GM19397 (cell line): ENCODE results near the gene HLTF.

Experiments
- ATAC-seq: cut with Tn5 transposase; IDR thresholded peaks from one replicate; pipeline ENCODE4 v1.9.1; 2021; ENCODE audit warnings: mild to moderate bottlenecking, moderate library complexity; ENCODE audit not compliant: unreplicated experiment

HLTF gene

DNA sequence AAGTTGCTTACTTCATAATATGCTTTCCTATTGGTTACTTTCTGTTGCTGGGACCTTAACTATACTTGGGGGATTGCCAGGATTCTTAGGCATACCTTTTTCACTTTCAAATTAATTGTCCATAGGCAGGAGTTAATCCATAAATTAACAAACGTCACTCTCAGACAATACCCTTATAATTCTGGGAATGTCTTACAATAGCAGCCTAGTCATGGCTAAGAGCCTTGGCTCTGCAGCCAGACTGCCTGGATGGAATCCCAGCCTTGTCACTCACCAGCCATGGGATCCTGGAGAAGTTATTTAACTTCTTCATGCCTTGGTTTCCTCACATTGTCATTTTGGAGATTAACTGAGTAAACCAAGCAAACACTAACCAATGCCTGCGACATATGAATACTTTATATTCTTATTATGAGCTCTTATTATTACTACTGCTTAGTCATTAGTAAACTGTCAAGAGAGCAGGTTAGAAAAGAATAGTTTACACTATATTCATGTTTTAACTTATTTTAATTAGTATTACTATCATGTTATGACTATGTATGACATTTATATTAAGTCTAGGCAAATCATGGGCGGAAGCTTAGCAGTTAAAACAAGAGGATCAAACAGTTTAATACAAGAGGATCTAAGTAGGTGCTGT is 66.0 kb downstream of the HLTF start:
- ATAC-seq = no peak

DNA sequence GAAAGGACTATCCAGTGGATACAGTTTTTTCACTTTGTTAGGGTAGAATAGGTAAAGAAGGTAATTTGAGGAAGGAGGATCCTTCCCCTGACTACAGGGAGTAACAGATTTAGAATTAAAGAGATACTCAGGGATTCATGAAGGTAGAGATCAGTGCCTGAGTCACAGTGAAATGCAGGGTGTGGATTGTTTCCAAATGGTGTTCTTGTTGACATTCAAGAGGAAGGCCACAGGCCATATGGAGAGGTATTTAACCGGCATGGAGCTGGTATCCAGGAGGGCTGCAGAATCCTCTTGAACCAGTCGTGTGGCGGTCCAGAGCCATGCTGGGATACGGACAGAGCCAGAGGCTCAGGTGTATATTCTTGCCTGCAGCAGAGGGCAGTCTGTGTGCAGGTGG is 66.8 kb downstream of the HLTF start:
- no peak for ATAC-seq

DNA sequence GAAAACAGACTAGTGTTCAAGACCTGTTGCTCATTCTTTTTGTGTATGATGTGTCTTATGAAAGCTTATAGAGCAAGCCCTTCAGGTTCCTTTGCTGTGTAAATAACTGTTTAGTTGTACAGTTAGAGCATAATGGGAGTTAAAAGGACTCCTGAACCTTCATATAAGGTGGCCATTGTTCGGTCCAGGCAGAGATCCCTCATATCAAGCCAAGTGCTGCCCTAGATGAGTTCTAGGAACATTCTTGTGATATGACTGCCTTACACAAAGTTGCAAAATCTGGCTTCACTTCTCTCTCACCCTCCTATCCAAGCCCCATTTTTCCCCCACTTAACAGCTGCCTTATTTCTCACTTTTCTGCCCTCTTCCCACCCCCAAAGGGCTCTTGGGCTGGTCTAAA is 68.1 kb downstream of the HLTF start:
- ATAC-seq = no peak

DNA sequence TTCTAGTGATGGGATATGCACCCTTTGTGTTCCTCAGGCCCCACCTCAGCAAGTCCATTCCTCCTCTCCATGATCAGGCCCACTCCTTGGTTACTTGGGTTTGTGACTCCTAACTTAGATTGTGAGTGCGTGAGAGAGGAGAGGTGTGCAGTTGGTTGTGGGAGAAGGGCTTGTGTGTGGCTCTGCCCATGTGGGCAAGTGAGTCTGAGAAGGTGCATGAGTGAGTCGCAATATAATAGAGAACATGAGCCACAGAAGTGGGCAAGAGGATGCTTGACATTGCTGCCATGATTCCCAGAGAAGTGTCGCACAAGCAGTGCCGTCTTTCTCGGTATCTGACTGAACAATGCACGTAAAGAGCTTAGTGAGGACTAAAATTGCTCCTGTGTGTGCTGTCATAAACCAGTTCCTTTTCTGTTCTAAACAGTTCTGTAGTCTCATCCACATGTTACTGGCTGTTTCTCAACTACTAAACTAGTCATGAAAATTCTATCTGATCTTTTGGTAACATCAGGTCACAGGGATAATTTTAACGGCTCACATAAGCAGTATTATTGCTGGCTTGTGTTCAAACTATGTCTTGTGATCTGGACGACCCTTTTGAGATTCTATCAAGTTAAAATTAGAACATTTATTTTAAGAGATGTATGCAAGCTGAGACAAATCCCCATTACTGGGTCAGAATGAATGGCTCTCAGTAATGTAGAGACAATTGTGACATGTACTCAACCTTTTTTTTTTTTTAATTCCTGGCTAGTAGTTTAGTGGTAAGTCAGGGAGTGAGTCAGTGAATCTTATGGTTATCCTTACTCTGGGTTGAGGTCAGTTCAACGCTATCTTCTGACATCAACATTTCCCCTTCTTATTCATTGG is 69.4 kb downstream of the HLTF start:
- no peak for ATAC-seq

DNA sequence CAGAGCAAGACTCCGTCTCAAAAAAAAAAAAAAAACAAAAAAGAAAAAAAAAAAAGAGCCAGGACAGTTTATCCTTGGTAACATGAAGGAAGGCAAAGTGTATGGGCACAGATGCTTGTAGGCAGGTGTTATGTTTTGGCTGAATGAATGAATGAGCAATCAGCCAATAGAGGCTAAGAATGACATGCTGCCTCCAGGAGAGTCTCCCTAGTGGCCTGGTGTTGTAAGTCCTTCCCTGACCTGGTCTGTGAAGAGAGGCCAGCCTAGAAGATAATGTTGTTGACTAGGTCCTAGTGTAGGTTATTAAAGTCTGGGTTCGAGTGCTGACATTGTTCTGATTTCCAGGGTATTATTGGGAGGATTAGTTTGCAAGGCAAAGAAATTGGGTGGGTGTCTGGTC is 70.1 kb downstream of the HLTF start:
- ATAC-seq = no peak

DNA sequence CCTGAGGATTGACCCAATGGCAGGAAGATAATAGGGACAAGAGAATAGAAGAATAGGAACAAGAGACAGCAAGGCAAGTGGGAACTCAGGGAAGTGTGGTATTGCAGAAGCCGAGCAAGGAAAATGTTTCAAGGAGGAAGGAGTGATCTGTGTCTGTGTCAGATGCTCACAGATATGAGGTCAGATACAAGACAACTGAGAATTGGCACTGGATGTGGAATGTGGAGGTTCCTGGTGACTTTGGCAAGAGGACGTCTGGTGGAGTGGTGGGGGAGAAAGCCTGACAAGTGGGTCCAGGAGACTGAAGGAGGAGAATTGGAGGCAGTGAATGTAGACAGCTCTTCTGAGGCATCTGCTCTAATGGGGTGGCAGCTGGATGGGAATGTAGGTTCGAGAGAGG is 70.9 kb downstream of the HLTF start:
- no peak for ATAC-seq

DNA sequence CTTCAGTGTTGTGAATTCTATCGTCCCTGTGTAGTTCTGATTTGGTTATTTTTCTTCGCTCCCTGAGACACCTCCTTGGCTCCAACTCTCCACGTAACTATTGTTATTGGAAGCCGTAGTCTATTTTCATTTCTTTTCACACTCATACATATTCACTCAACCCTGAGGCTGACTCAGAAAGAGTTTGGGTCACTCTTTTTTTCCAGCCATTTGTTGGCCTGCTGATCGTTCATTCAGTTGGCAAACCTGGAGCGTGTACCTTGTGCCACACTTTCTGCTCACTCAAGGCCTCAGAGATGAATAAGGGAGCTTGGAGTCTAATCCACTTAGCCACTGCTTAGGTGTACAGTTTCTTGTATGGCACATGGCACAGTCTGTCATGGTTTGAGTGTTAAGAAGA is 72.6 kb downstream of the HLTF start:
- no peak for ATAC-seq

DNA sequence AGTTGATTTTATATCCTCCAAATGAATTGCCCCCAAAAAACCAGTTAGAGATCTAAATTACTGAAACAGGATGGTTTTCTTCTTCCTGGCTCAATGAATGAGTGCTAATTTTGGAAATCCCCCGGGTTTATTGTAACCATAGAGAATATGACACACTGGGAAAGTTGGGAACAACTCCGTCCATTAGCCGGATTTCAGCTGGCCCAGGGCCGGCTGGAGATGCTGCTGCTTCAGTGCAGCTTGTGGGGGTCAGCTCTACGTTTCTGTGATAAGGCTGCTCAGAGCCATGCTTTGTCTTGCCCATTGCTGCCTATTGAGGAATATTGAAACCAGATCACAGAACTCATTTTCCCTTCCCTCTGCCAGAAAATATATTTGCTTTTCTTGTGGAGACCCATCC is 74.7 kb downstream of the HLTF start:
- ATAC-seq = no peak

DNA sequence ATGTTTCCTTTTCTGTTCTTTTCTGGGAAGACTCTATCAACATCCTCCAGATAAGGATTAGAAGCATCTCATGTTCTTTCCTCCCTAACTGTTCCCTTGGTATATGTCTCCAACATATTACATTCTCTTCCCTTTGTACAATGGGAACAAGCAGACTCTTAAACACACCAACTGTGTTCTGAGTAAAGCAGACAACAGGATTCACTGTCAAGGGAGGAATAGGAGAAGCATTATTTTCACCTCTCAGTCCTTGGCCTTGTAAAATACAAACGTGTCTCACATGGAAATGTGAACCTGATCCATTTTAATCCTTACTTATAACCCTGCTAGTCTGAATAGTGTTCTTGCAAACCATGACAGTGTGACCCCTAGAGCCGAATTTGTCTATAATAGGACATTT is 75.4 kb downstream of the HLTF start:
- no peak for ATAC-seq

DNA sequence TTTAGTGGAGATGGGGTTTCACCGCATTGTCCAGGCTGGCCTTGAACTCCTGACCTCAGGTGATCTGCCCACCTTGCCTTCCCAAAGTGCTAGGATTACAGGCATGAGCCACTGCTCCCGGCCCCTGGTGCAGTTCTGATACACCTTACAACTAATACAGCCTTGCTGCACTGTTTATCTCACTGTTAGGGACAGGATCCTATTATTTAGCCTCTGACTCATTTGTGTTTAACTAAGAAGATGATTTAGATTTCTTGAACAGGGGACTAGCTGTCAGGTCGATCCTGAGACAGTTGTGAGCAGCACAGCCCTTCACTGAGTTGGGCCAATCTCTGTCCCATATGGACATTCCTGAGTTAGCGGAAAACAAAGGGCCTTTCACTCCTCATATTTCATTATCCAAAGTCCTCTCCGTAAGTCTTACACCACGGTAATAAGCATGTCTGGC is 75.8 kb downstream of the HLTF start:
- ATAC-seq = no peak

DNA sequence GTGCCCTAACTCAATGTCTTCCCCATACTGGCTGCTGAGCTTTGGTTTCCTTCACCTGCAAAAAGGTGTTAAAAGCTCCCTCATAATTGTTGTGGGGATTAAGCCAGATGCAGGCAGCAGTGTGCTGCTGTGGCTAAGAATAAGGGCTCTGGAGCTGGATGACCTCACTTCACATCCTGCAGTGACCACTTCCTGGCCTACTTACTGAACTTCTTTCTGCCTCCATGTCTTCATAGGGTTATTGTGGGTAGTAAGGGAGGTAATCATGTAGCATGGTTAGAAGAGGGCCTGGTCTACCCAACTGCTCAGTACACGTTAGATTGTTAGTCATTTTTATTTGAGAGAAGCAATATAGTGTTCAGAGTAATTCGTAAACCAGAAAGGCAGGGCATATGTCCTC is 76.6 kb downstream of the HLTF start:
- ATAC-seq = peak; percentile 76

DNA sequence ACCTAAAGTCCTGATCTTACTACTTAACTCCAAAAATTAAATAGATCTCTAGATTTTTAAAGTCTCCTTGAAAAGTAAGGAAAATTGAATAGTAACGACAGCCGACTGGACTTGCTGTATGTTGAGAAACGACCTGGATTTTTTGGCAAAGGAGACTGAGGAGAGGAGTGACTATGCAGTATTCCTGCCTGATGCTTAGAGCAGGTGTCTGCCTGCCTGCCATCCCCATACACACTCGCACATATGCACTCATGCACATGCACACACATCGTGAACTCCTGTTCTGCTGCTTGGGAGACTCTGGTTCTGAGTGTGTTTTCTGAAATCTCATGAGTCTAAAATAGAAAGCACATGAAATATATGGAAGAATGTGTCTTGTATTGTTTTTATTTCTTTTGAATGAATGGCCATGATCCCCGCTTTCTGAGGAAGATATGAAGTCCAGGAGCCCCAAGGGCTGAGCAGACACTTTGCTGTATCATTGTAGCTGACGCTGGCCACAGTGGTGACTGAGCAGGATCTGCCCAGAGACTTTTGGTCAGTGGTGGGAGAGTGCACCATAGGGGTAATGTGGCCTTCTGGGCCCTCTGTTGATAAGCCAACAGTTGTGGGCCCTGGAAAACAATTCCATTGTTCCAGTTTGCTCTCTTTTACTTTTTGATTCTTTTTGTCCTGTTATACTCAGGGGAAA is 78.6 kb downstream of the HLTF start:
- no peak for ATAC-seq

DNA sequence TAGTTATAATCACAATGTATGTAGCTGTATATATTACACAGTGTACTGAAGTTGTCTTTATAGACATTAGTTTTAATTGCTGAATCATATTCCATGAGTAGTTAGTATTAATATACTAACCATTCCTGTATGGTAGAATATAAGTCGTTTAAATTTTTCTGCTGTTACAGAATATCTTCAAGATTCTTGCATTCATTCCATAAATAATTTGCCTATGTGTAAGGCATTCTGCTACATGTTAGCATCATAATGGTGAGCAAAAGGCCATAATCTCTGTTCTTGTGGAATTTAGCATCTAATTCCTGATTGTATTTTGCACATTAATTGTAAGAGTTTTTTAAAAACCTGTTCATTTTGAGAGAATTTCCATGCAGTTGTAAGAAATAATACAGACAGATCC is 80.9 kb downstream of the HLTF start:
- no peak for ATAC-seq

DNA sequence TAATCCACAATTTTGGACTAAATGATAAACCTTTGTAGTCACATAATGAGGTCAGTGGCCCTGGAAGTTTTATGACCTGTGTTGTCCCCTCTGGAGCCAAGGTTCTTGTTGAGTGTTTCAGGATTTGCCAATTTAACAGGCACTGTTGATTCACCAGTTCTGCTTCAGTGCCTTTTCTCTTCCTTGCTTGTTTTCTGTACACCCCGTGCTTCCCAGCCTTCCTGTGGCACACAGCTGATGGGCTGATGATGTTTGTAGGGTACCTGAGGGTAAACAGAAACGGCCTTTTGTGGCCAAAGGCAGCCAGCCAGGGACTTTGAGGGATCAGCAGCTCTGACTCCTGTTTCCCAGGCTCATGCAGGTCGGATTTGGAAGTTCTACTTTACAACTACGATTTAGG is 81.7 kb downstream of the HLTF start:
- ATAC-seq = no peak

DNA sequence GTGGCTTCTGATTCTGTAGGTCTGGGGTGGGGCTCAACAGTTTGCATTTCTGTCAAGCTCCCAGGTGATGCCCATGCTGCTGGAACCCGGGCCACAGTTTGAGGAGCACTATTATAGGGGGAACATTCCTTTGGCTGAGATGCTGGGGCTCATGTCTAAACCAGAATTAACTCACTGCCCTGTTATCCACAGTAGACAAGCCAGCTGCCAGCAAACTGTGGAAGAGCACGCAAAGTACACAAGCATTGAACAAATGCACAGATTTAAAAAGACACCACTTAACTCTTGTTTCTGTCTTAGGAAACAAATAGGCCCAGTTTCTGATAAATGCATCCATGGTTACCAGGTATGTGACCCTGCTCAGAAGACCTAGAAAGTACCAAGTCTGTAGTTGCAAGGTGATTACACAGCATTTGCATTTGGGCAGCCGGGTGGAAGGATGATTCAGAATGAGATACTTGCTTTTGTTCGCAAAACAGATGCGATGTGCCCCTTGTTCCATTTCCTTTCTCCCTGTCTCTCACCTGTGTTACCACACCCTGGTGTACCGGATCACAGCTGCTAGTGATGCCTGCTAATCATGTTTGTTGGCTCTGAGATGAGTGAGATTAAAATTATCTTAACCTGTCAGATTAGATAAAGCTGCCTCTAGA is 82.6 kb downstream of the HLTF start:
- peak; percentile 89 for ATAC-seq

DNA sequence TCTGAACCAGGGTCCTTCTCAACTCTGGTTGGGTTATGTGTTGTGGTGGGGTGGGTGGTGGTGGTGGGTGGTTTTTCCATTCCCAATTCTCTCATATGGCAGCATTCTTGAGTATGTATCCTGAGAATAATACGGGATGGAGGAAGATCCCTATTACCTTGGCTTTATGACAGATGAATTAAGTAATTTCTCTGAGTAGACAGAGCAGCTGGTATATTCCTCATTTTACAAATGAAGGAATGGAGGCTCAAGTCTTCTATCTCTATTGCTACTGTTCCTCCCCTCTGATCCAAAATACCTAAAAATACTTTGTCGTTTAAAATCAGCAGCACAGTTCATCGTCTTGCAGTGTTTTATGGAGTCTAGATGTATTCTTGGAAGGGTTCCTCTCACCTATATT is 84.6 kb downstream of the HLTF start:
- no peak for ATAC-seq

DNA sequence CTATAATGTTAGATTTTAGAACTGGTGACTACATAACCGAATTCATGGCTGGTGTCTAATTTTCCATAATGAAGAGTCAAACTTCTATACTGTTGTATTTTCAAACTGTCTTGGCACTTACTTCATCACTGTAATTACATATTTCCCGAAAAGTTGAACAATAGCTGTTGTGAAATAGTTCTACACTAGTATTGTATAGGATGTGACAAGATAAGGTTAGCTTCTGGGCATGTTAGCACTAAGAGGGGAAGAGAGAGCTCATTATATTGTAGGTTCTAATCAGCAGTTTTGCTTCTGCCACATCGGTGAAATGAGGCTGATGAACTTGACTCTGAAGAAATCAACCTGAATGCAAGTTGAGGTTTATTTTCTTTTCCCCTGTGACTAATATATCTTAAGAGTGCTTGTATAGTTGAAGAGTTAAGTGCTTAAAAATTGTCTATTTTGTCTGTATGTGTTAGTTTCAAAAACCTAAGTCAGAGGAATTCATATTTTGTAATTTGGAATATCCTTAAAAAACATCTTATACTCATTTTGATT is 86.1 kb downstream of the HLTF start:
- no peak for ATAC-seq

DNA sequence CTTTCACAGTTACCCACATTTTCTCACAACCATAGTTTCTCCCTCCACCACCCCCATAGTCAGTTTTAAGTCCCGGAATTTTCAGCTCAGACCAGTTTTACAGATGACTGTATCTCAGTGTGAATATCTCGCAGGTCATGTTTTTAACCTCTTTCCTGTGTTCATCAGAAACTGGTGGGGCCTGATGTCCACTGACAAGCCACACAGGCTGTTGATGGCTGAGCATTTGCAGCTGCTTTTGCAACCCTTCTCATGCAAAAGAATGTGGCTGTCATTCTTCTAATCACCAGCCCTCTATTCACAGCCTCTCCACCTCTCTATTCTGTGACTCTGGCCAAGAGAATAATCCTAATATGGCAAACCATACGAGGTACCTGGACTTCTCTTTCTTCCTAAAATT is 86.5 kb downstream of the HLTF start:
- no peak for ATAC-seq

DNA sequence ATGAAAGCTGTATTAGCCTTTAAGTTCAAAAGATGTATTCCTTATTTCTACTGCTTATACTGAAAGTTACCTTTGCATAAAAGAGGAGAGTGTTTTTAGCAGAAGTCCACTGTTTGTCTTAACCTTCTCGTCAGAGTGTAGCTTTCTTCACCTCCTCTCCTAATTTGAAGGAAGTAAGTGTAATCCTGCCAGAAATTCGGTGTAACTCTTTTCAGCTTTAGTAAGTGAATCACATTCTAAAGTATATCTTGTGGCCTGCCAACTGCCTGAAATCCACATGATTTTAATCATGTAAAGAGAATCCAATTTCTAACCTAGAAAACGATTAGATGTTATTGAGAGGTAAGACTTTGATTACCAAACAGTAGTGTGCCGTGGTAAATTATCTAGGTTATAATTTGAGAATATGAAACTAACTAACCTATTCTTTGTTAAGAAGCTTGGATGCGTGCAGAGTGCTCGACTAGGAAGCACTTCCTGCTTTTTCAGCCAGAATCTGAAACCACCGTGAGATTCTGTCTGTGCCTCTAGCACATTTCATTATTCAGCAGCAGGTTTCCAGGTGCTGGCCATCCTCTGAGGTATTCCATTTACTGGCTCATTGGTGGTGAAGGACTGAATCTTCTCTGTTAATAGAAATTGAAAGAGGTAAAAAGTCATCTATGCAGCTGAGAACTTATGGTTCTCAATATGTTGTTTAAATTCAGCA is 87.5 kb downstream of the HLTF start:
- no peak for ATAC-seq

DNA sequence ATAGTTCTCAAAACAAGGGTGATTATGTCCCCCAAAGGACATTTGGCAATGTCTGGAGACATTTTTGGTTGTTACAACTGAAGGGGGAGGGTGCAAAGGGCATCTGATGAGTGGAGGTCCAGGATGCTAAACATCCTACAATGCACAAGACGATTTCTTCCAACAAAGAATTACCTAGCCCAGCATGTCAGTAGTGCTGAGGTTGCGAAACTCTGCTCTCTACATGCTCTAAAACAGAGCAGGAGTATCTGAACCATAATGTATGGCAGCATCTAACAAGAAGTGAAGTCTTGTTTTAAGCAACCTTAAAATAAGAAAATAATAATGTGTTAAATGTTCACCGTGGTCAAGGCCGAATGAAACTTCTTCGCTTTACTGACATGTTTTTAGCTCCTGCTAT is 88.0 kb downstream of the HLTF start:
- no peak for ATAC-seq

DNA sequence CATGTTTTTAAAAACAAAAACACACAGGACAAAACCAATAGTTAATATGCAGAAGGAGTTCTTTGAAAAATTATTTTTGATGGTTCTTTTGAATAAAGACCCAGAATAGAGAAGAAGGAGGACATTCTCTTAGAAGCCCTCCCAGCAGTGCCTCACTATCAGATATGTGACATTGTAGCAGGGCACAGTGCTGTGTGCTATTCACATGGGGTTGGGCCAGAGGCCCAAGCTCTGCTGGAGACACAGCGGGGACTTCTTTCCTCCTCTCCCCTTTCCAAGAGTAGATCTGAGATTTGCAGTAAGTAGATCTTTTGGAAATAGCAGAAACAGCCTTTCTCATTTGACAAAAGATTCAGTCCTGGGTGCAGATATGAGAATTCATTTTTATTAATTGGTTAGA is 88.7 kb downstream of the HLTF start:
- no peak for ATAC-seq
